Thyroid gland (tissue), 4 donors: Measurements from ENCODE around the gene BRIX1. TPM values are rescaled to one million over a fixed set of nuclear protein-coding genes. Genes with fewer than 3 reads are reported as not detected.

ENCODE experiments used
- DNase-seq, 2 donors: peaks; one replicate each; pipeline ENCODE4 v3.0.0-alpha.2; 2019
- H3K27ac ChIP-seq, 3 donors: fragments of 200-600 bp; sonication (generic); 1 replicate in 2 of 3; 2 replicates in 1 of 3; pipeline ENCODE4 v1.5.1; 2016 to 2019; ENCODE audit warnings: mild to moderate bottlenecking in 1 of 3, moderate library complexity in 1 of 3
- H3K27me3 ChIP-seq: fragments of 200-600 bp; sonication (generic); one replicate; pipeline ENCODE4 v1.5.1; 2019
- H3K36me3 ChIP-seq, 2 donors: fragments of 200-600 bp; sonication (generic); one replicate each; pipeline ENCODE4 v1.5.1; 2016 to 2019
- H3K4me1 ChIP-seq, 2 donors: fragments of 200-600 bp; sonication (generic); one replicate each; pipeline ENCODE4 v1.5.1; 2017 to 2019
- H3K4me3 ChIP-seq, 3 donors: fragments of 200-600 bp; sonication (generic); replicated peaks in 1 of 3; 1 replicate in 2 of 3; 2 replicates in 1 of 3; pipeline ENCODE4 v1.5.1; 2016; ENCODE audit warnings: mild to moderate bottlenecking in 1 of 3
- H3K9me3 ChIP-seq: fragments of 200-600 bp; sonication (generic); one replicate; pipeline ENCODE4 v1.5.1; 2017
- POLR2A ChIP-seq, 2 donors: fragments of 450-650 bp; IDR thresholded peaks; one replicate each; pipeline ENCODE4 v1.6.1; 2017; ENCODE audit warnings: antibody characterized with exemption in 2 of 2, mild to moderate bottlenecking in 2 of 2, moderate library complexity in 1 of 2
- WGBS, 2 donors: methylation state at CpG; one replicate each; pipeline ENCODE4 v1.1.5; 2017; 5-methylcytosine and 5-hydroxymethylcytosine counted together
- intact Hi-C: fragments of 100-400 bp; cut with DNase I; formaldehyde crosslinking; loops from one replicate; pipeline ENCODE4 v1.15.1; 2023
- total RNA-seq, 4 donors: library from RNA; depleted of rRNA; stranded (reverse); fragments of >200 nt; gene quantifications; one replicate each; pipeline ENCODE4 v1.2.3, GENCODE V29; 2016
- TF ChIP-seq, protein P1 (sequence below), 6 experiments: fragments of 200-600 bp in 3 of 6; fragments of 450-650 bp in 3 of 6; sonication (generic) in 3 of 6; IDR thresholded peaks; one replicate each; pipeline ENCODE4 v1.5.1; 2016 to 2019; ENCODE audit warnings: antibody characterized with exemption in 6 of 6, mild to moderate bottlenecking in 2 of 6, inconsistent platforms in 1 of 6, moderate library complexity in 1 of 6

The BRIX1 gene
- total RNA-seq, 4 donors from 2014 or later = 16.2 to 24.5 (median 20.8) TPM

DNA sequence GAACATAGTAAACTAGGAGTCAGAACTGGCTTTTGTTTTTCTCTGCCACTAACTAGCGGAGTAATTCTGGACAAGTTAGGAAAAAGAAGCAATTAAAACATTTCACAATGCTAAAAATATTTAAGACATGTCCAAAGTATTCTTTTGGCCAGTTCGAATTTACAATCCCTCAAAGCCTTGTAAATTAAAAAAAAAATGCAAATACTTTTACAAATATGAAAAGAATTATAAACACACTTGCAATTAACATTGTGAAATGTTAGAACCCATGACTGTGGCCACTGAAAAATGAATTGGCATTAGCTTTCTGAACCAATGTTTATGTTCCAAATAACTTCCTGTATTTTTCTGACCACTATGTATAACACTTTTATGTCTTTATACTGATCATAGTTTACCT lies 2.4 kb upstream of the BRIX1 start:
- WGBS, 2 donors = 83 to 86% methylated on average over 2 of the region's 2 CpGs
- no peak overlapping the region for H3K27ac ChIP-seq
- intact Hi-C loops = no loop called here

DNA sequence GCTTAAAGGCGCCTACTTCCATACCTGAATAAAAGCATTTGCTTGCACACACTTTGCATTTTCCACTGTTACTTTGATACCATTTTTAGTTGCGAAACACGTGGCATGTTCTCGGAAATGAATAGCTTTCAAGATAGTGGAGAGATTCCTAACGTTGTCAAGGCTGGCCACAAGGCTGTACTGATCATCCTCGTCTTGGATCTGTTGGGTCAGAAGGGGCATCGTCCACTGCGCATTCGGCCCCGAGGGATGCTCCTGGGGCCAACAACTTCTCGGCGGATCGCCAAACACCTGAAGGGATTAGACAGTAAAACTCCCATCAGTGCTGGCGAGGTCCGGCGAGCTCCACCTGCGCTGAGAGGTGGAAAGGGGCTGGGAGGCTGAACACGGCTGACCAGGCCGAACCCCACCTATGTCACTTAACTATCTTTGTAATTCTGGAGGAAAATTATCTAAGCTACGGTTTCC lies 806 bp upstream of the BRIX1 start:
- peak overlapping the region; percentile 70 to 78 (median 72) for H3K4me3 ChIP-seq
- TF ChIP-seq, protein P1, sequence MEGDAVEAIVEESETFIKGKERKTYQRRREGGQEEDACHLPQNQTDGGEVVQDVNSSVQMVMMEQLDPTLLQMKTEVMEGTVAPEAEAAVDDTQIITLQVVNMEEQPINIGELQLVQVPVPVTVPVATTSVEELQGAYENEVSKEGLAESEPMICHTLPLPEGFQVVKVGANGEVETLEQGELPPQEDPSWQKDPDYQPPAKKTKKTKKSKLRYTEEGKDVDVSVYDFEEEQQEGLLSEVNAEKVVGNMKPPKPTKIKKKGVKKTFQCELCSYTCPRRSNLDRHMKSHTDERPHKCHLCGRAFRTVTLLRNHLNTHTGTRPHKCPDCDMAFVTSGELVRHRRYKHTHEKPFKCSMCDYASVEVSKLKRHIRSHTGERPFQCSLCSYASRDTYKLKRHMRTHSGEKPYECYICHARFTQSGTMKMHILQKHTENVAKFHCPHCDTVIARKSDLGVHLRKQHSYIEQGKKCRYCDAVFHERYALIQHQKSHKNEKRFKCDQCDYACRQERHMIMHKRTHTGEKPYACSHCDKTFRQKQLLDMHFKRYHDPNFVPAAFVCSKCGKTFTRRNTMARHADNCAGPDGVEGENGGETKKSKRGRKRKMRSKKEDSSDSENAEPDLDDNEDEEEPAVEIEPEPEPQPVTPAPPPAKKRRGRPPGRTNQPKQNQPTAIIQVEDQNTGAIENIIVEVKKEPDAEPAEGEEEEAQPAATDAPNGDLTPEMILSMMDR (IDR thresholded peaks at IDR 0.05) = no peak
- TF ChIP-seq POLR2A (IDR thresholded peaks at IDR 0.05) = no peak
- WGBS, 2 donors = 4 to 9% methylated on average over 10 to 20 of the region's 20 CpGs
- DNase-seq = peak; percentile 21 to 33
- H3K27me3 ChIP-seq = no peaks in the 10 kb centered on the region
- H3K9me3 ChIP-seq = no peaks in the 10 kb centered on the region
- peak overlapping the region; percentile 15 to 80 (median 80) for H3K27ac ChIP-seq
- H3K4me1 ChIP-seq = peaks cover 21 to 27% of the 10 kb centered on the region in 2 donors
- intact Hi-C loops = no loop called here
- peaks cover 6 to 15% of the 10 kb centered on the region in 2 donors for H3K36me3 ChIP-seq

More for the DNA sequence above, 2.4 kb upstream of the BRIX1 start:
- Histone ChIP-seq H3K9me3 (no peaks in the 10 kb centered on the region), H3K27me3 (no peaks in the 10 kb centered on the region), H3K4me1 (peaks cover 21 to 27% of the 10 kb centered on the region in 2 donors), H3K4me3 (no peak overlapping the region), H3K36me3 (peaks cover 6 to 20% of the 10 kb centered on the region in 2 donors)
- TF ChIP-seq, protein P1 (IDR thresholded peaks at IDR 0.05) = no peak
- TF ChIP-seq POLR2A (IDR thresholded peaks at IDR 0.05) = no peak
- no peak for DNase-seq

DNA sequence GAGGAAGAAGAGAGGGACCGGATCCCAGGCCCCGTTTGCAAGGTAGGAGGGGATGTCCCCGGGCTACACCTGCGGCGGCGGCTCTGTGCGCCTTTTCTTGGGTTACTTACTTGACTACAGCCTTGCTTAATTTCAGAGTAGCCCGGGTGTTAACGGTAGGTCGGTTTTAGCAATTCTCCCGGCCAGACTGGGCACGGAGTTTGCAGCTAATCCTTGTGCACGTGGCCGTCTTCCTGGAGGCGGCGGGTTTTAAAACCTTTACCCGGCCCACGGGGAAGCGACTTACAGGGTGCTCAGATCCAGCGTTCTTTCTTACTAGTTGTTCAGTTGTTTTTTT lies 313 bp downstream of the BRIX1 start:
- peaks cover 6 to 11% of the 10 kb centered on the region in 2 donors for H3K36me3 ChIP-seq
- peak overlapping the region; percentile 38 to 80 (median 80) for H3K27ac ChIP-seq
- TF ChIP-seq, protein P1 (IDR thresholded peaks at IDR 0.05) = no peak
- TF ChIP-seq POLR2A (IDR thresholded peaks at IDR 0.05) = no peak
- 0 to 1% methylated on average over 20 of the region's 20 CpGs for WGBS, 2 donors
- H3K4me1 ChIP-seq = peaks cover 21 to 27% of the 10 kb centered on the region in 2 donors
- peak overlapping the region; percentile 70 to 92 (median 72) for H3K4me3 ChIP-seq
- H3K27me3 ChIP-seq = no peaks in the 10 kb centered on the region
- intact Hi-C loops = no loop called here
- no peaks in the 10 kb centered on the region for H3K9me3 ChIP-seq
- no peak for DNase-seq

DNA sequence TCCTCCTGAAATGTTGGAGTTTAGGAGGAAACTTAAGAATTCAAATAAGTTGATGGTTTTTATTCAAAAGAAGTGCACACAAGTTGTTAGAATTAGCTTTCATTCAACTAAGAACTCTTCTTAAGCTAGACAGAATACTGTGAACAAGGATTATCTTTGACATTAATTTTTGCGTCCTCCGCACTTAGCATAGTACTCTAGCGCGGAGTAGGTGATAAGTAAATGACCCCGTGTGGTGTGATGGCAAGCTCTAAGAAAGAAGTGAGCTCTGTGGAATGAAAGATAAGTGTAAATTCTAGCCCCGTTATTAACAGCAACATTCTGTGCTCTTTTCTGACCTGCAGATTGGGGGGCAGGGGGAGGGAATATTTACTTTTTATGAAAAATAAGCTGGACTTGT lies 1.0 kb downstream of the BRIX1 start:
- peaks cover 6 to 7% of the 10 kb centered on the region in 2 donors for H3K36me3 ChIP-seq
- no peaks in the 10 kb centered on the region for H3K9me3 ChIP-seq
- peak overlapping the region in 1 of 3 donors; percentile 72 for H3K4me3 ChIP-seq
- H3K27me3 ChIP-seq = no peaks in the 10 kb centered on the region
- WGBS, 2 donors = 29 to 32% methylated on average over 6 of the region's 6 CpGs
- peaks cover 21 to 27% of the 10 kb centered on the region in 2 donors for H3K4me1 ChIP-seq
- no peak for TF ChIP-seq POLR2A (IDR thresholded peaks at IDR 0.05)
- TF ChIP-seq, protein P1 (IDR thresholded peaks at IDR 0.05) = no peak
- intact Hi-C loops = no loop called here
- no peak for DNase-seq
- H3K27ac ChIP-seq = no peak overlapping the region

DNA sequence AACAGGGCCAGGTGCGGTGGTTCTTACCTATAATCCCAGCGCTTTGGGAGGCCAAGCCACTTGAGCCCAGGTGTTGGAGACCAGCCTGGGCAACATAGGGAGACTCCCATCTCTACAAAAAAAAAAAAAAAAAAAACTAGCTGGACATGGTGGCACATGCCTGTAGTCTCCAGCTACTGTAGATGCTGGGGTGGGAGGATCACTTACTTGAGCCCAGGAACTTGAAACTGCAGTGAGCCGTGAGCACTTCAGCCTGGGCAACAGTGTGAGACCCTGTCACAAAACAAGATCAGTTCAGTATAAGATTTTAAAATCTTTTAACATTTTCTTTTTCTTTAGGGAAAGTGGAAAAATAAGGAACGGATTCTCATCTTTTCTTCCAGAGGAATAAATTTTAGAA lies 2.5 kb downstream of the BRIX1 start:
- TF ChIP-seq POLR2A (IDR thresholded peaks at IDR 0.05) = no peak
- TF ChIP-seq, protein P1 (IDR thresholded peaks at IDR 0.05) = no peak
- intact Hi-C loops = no loop called here
- no peak overlapping the region for H3K27ac ChIP-seq
- peaks cover 4 to 7% of the 10 kb centered on the region in 2 donors for H3K36me3 ChIP-seq
- peaks cover 21 to 27% of the 10 kb centered on the region in 2 donors for H3K4me1 ChIP-seq
- H3K4me3 ChIP-seq = no peak overlapping the region
- H3K9me3 ChIP-seq = no peaks in the 10 kb centered on the region
- peak in 1 of 2 donors; percentile 21 for DNase-seq
- no peaks in the 10 kb centered on the region for H3K27me3 ChIP-seq
- WGBS, 2 donors = 73 to 77% methylated on average over 4 of the region's 4 CpGs
